WTC11 (cell line): ENCODE measurements around the gene SAFB. TPM values are rescaled to one million over a fixed set of nuclear protein-coding genes. Genes with fewer than 3 reads are reported as not detected.
A peak's percentile ranks its signal among the peaks of the same experiment; 100 is the strongest.

Experiments
- ATAC-seq: fragments of 200-7000 bp; cut with Tn5 transposase; 2 replicates; pipeline ENCODE4 v1.10.0; 2021; ENCODE audit warnings: mild to moderate bottlenecking, moderate library complexity
- CTCF ChIA-PET: fragments of 300-600 bp; sonication (Branson Sonifier 250); formaldehyde crosslinking; loops from one replicate; lab custom pipeline; 2021; ENCODE audit warnings: antibody characterized with exemption; lab: Charles Lee
- POLR2A ChIA-PET: fragments of 350-600 bp; sonication (Branson Sonifier 250); formaldehyde crosslinking; loops from one replicate; lab custom pipeline; 2021; ENCODE audit warnings: antibody characterized with exemption; lab: Charles Lee
- DNase-seq: peaks from one replicate; pipeline ENCODE4 v3.0.0; 2021; ENCODE audit warnings: low spot score
- H3K27ac Mint-ChIP-seq: 2 replicates; pipeline ENCODE4 v1.8.0; 2021; ENCODE audit warnings: mixed read lengths
- H3K27me3 Mint-ChIP-seq: 2 replicates; pipeline ENCODE4 v1.8.0; 2021; ENCODE audit warnings: low read depth, mild to moderate bottlenecking, moderate library complexity, mixed read lengths
- H3K36me3 Mint-ChIP-seq: 2 replicates; pipeline ENCODE4 v1.8.0; 2021; ENCODE audit warnings: mixed read lengths
- H3K4me1 Mint-ChIP-seq: 2 replicates; pipeline ENCODE4 v1.8.0; 2022; ENCODE audit warnings: mixed read lengths
- H3K4me3 Mint-ChIP-seq: 2 replicates; pipeline ENCODE4 v1.8.0; 2021; ENCODE audit warnings: mild to moderate bottlenecking, moderate library complexity, mixed read lengths
- H3K9me3 Mint-ChIP-seq: 2 replicates; pipeline ENCODE4 v1.8.0; 2021; ENCODE audit warnings: mixed read lengths
- AR ChIP-seq: fragments of 250-450 bp; sonication (Bioruptor Pico); IDR thresholded peaks from 2 replicates; pipeline ENCODE4 v1.9.0; 2021; ENCODE audit warnings: mild to moderate bottlenecking
- CREB1 ChIP-seq: sonication (generic); formaldehyde crosslinking; IDR thresholded peaks from 2 replicates; pipeline ENCODE4 v1.8.0; 2023; ENCODE audit warnings: mild to moderate bottlenecking, missing genetic modification reagents
- E2F5 ChIP-seq: sonication (generic); formaldehyde crosslinking; IDR thresholded peaks from 2 replicates; pipeline ENCODE4 v1.8.1; 2022; ENCODE audit warnings: mild to moderate bottlenecking, moderate library complexity, missing genetic modification reagents
- ELF4 ChIP-seq: sonication (generic); formaldehyde crosslinking; IDR thresholded peaks from 2 replicates; pipeline ENCODE4 v1.8.1; 2022; ENCODE audit warnings: low read depth, mild to moderate bottlenecking, moderate library complexity, missing genetic modification reagents
- ESRRA ChIP-seq: sonication (generic); formaldehyde crosslinking; IDR thresholded peaks from 2 replicates; pipeline ENCODE4 v1.8.1; 2022; ENCODE audit warnings: mild to moderate bottlenecking, missing genetic modification reagents, borderline replicate concordance
- GRHL2 ChIP-seq: fragments of 250-450 bp; sonication (Bioruptor Pico); IDR thresholded peaks from 2 replicates; pipeline ENCODE4 v1.8.0; 2022; ENCODE audit warnings: mild to moderate bottlenecking, moderate library complexity; ENCODE audit not compliant: insufficient replicate concordance, severe bottlenecking
- MYBL2 ChIP-seq: sonication (generic); formaldehyde crosslinking; IDR thresholded peaks from 2 replicates; pipeline ENCODE4 v1.8.1; 2023; ENCODE audit warnings: mild to moderate bottlenecking, moderate library complexity, missing genetic modification reagents
- NFYB ChIP-seq: sonication (generic); formaldehyde crosslinking; conservative IDR thresholded peaks from 2 replicates; pipeline ENCODE4 v1.8.0; 2022; ENCODE audit warnings: low read depth, missing genetic modification reagents
- PRRX2 ChIP-seq: fragments of 250-450 bp; sonication (Bioruptor Pico); IDR thresholded peaks from 2 replicates; pipeline ENCODE4 v1.8.0; 2021; ENCODE audit warnings: mild to moderate bottlenecking
- RORB ChIP-seq: fragments of 250-450 bp; sonication (Bioruptor Pico); IDR thresholded peaks from 2 replicates; pipeline ENCODE4 v1.9.0; 2021; ENCODE audit warnings: mild to moderate bottlenecking
- SMAD4 ChIP-seq: sonication (generic); formaldehyde crosslinking; IDR thresholded peaks from 2 replicates; pipeline ENCODE4 v1.8.0; 2022; ENCODE audit warnings: mild to moderate bottlenecking, missing genetic modification reagents
- TEAD1 ChIP-seq: sonication (generic); formaldehyde crosslinking; IDR thresholded peaks from 2 replicates; pipeline ENCODE4 v1.8.0; 2022; ENCODE audit warnings: mild to moderate bottlenecking, missing genetic modification reagents
- TP53 ChIP-seq: sonication (generic); formaldehyde crosslinking; IDR thresholded peaks from 2 replicates; pipeline ENCODE4 v1.8.1; 2023; ENCODE audit warnings: mild to moderate bottlenecking, missing genetic modification reagents
- ZNF138 ChIP-seq: sonication (generic); formaldehyde crosslinking; conservative IDR thresholded peaks from 2 replicates; pipeline ENCODE4 v1.8.1; 2022; ENCODE audit warnings: mild to moderate bottlenecking, moderate library complexity, missing genetic modification reagents
- ZNF219 ChIP-seq: sonication (generic); formaldehyde crosslinking; IDR thresholded peaks from 2 replicates; pipeline ENCODE4 v1.8.0; 2023; ENCODE audit warnings: missing genetic modification reagents, mild to moderate bottlenecking, borderline replicate concordance
- ZNF423 ChIP-seq: fragments of 250-450 bp; sonication (Bioruptor Pico); IDR thresholded peaks from 2 replicates; pipeline ENCODE4 v2.1.2; 2022; ENCODE audit warnings: mild to moderate bottlenecking, moderate library complexity
- ZNF671 ChIP-seq: fragments of 250-450 bp; sonication (Bioruptor Pico); IDR thresholded peaks from 2 replicates; pipeline ENCODE4 v1.8.0; 2021; ENCODE audit warnings: mild to moderate bottlenecking
- total RNA-seq: library from RNA; stranded (reverse); gene quantifications from 3 replicates; pipeline ENCODE4 v1.2.3, GENCODE V29; 2021
- TF ChIP-seq, protein P1 (sequence below): sonication (generic); formaldehyde crosslinking; IDR thresholded peaks from 2 replicates; pipeline ENCODE4 v1.8.1; 2022; ENCODE audit warnings: missing genetic modification reagents, borderline replicate concordance
- TF ChIP-seq, protein P2 (sequence below): sonication (generic); formaldehyde crosslinking; IDR thresholded peaks from 2 replicates; pipeline ENCODE4 v1.8.0; 2023; ENCODE audit warnings: missing genetic modification reagents, mild to moderate bottlenecking, borderline replicate concordance
- TF ChIP-seq, protein P3 (sequence below): sonication (generic); formaldehyde crosslinking; IDR thresholded peaks from 2 replicates; pipeline ENCODE4 v1.8.1; 2023; ENCODE audit warnings: mild to moderate bottlenecking, missing genetic modification reagents, moderate library complexity
- TF ChIP-seq, protein P4 (sequence below): fragments of 250-450 bp; sonication (Bioruptor Pico); IDR thresholded peaks from 2 replicates; pipeline ENCODE4 v2.1.2; 2022; ENCODE audit warnings: mild to moderate bottlenecking, moderate library complexity

SAFB gene
- total RNA-seq, 1 experiment from 2014 or later: 141 TPM

DNA sequence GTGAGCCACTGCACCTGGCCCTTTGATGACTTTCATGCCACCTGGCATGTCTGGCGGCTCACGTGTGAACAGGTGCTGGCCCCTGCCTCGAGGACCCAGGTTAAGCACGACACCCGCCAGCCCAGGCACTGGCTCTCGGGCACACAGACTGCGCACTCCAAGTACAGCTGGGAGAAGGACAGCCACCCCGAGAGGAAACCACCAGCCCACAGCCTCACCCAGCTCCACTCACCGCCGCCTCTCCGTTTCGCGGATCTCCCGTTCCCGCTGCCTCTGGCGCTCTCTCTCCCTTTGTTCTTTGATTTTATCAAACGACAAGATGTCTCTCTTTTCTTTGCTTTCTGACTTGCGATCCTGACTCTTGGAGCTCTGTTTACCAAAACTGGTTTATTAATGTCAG is 27.8 kb upstream of the SAFB start:
- DNase-seq: no peak
- Mint-ChIP-seq H3K36me3 (peaks cover 74% of the 10 kb centered on the region), H3K27ac (peak overlapping the region; percentile 69; the same call in 1 of the 2 replicates), H3K27me3 (no peaks in the 10 kb centered on the region; the same call in 1 of the 2 replicates), H3K4me3 (no peak overlapping the region), H3K9me3 (no peaks in the 10 kb centered on the region), H3K4me1 (no peaks in the 10 kb centered on the region)
- ChIA-PET POLR2A (no interaction called here), CTCF (no interaction called here)
- no peak for TF ChIP-seq E2F5 (CRISPR knock-in tag)
- TF ChIP-seq GRHL2: no peak
- TF ChIP-seq NFYB (CRISPR knock-in tag): no peak
- TF ChIP-seq TEAD1: no peak
- TF ChIP-seq CREB1 (CRISPR knock-in tag): no peak
- no peak for TF ChIP-seq ZNF138 (CRISPR knock-in tag)
- TF ChIP-seq ZNF423: no peak
- no peak for TF ChIP-seq ESRRA
- TF ChIP-seq PRRX2 (CRISPR knock-in tag): no peak
- TF ChIP-seq RORB (CRISPR knock-in tag): no peak
- TF ChIP-seq, protein P1, sequence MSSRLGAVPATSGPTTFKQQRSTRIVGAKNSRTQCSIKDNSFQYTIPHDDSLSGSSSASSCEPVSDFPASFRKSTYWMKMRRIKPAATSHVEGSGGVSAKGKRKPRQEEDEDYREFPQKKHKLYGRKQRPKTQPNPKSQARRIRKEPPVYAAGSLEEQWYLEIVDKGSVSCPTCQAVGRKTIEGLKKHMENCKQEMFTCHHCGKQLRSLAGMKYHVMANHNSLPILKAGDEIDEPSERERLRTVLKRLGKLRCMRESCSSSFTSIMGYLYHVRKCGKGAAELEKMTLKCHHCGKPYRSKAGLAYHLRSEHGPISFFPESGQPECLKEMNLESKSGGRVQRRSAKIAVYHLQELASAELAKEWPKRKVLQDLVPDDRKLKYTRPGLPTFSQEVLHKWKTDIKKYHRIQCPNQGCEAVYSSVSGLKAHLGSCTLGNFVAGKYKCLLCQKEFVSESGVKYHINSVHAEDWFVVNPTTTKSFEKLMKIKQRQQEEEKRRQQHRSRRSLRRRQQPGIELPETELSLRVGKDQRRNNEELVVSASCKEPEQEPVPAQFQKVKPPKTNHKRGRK (CRISPR knock-in tag): no peak
- TF ChIP-seq AR (CRISPR knock-in tag): no peak
- no peak for TF ChIP-seq ZNF671 (CRISPR knock-in tag)
- TF ChIP-seq SMAD4 (CRISPR knock-in tag): no peak
- TF ChIP-seq, protein P2, sequence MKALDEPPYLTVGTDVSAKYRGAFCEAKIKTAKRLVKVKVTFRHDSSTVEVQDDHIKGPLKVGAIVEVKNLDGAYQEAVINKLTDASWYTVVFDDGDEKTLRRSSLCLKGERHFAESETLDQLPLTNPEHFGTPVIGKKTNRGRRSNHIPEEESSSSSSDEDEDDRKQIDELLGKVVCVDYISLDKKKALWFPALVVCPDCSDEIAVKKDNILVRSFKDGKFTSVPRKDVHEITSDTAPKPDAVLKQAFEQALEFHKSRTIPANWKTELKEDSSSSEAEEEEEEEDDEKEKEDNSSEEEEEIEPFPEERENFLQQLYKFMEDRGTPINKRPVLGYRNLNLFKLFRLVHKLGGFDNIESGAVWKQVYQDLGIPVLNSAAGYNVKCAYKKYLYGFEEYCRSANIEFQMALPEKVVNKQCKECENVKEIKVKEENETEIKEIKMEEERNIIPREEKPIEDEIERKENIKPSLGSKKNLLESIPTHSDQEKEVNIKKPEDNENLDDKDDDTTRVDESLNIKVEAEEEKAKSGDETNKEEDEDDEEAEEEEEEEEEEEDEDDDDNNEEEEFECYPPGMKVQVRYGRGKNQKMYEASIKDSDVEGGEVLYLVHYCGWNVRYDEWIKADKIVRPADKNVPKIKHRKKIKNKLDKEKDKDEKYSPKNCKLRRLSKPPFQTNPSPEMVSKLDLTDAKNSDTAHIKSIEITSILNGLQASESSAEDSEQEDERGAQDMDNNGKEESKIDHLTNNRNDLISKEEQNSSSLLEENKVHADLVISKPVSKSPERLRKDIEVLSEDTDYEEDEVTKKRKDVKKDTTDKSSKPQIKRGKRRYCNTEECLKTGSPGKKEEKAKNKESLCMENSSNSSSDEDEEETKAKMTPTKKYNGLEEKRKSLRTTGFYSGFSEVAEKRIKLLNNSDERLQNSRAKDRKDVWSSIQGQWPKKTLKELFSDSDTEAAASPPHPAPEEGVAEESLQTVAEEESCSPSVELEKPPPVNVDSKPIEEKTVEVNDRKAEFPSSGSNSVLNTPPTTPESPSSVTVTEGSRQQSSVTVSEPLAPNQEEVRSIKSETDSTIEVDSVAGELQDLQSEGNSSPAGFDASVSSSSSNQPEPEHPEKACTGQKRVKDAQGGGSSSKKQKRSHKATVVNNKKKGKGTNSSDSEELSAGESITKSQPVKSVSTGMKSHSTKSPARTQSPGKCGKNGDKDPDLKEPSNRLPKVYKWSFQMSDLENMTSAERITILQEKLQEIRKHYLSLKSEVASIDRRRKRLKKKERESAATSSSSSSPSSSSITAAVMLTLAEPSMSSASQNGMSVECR (CRISPR knock-in tag): no peak
- ATAC-seq: no peak

DNA sequence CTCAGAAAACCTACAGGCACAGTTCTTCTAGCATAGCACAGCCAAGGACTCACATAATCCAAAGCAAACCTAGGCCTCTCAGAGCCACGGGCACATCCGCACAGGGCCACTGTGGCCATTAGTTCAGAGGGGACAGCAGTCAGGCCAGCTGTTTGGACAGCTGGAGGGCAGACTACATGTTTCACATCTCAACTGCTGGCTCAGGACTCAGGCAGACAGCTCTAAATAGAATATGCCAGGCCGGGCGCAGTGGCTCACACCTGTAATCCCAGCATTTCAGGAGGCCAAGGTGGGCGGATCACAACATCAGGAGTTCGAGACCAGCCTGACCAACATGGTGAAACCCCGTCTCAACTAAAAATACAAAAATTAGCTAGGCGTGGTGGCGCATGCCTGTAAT is 27.1 kb upstream of the SAFB start:
- no peak for ATAC-seq
- Mint-ChIP-seq H3K4me3 (no peak overlapping the region), H3K36me3 (peaks cover 79% of the 10 kb centered on the region), H3K27me3 (no peaks in the 10 kb centered on the region; the same call in 1 of the 2 replicates), H3K9me3 (no peaks in the 10 kb centered on the region), H3K4me1 (no peaks in the 10 kb centered on the region), H3K27ac (no peak overlapping the region; the same call in 1 of the 2 replicates)
- no peak for DNase-seq
- CTCF ChIA-PET: no interaction called here
- POLR2A ChIA-PET: no interaction called here
- TF ChIP-seq TP53 (no peak), ZNF219 (CRISPR knock-in tag) (no peak), MYBL2 (no peak), ELF4 (CRISPR knock-in tag) (no peak)
- TF ChIP-seq, protein P3, sequence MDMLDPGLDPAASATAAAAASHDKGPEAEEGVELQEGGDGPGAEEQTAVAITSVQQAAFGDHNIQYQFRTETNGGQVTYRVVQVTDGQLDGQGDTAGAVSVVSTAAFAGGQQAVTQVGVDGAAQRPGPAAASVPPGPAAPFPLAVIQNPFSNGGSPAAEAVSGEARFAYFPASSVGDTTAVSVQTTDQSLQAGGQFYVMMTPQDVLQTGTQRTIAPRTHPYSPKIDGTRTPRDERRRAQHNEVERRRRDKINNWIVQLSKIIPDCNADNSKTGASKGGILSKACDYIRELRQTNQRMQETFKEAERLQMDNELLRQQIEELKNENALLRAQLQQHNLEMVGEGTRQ (CRISPR knock-in tag): no peak
- TF ChIP-seq, protein P4, sequence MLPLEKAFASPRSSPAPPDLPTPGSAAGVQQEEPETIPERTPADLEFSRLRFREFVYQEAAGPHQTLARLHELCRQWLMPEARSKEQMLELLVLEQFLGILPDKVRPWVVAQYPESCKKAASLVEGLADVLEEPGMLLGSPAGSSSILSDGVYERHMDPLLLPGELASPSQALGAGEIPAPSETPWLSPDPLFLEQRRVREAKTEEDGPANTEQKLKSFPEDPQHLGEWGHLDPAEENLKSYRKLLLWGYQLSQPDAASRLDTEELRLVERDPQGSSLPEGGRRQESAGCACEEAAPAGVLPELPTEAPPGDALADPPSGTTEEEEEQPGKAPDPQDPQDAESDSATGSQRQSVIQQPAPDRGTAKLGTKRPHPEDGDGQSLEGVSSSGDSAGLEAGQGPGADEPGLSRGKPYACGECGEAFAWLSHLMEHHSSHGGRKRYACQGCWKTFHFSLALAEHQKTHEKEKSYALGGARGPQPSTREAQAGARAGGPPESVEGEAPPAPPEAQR: no peak
